ENCODE results near the gene PTRH2. TPM values are rescaled to one million over a fixed set of nuclear protein-coding genes. Genes with fewer than 3 reads are reported as not detected.

PTRH2 gene
- polyA plus RNA-seq, 2 of the 4 experiments (the other 2 are of a cell fraction) = 109 to 169 TPM

GRCh38 chr17:59754552-59754951 is 47.3 kb upstream of the PTRH2 start (continued):
- TF ChIP-seq ESRRA (IDR thresholded peaks at IDR 0.05; ENCODE audit: borderline replicate concordance, low read length) (no peak), CHD4 (IDR thresholded peaks at IDR 0.05; ENCODE audit: borderline replicate concordance) (no peak), EP300 (IDR thresholded peaks at IDR 0.05) (peak; percentile 99 to 100), EHF (CRISPR knock-in tag; IDR thresholded peaks at IDR 0.05) (peak; percentile 46; the same call in 1 of the 2 replicates), MAFK (IDR thresholded peaks at IDR 0.05; ENCODE audit: partially characterized antibody) (peak; percentile 67), MYC (IDR thresholded peaks at IDR 0.05; ENCODE audit: borderline replicate concordance, low read length) (no peak), GATA3 (IDR thresholded peaks at IDR 0.05; ENCODE audit: borderline replicate concordance) (peak; percentile 100), ZNF302 (CRISPR knock-in tag; IDR thresholded peaks at IDR 0.05) (peak; percentile 71), E2F6 (IDR thresholded peaks at IDR 0.05; ENCODE audit: borderline replicate concordance, low read depth) (no peak), CBX2 (IDR thresholded peaks at IDR 0.05; ENCODE audit: borderline replicate concordance, low read depth) (no peak), POLR2AphosphoS2 (conservative IDR thresholded peaks at IDR 0.05; ENCODE audit: low read length) (no peak), HOXB13 (CRISPR knock-in tag; IDR thresholded peaks at IDR 0.05; ENCODE audit: low read depth) (peak; percentile 76), RARB (CRISPR knock-in tag; IDR thresholded peaks at IDR 0.05) (no peak), HOXA7 (CRISPR knock-in tag; IDR thresholded peaks at IDR 0.05) (no peak), HDAC2 (IDR thresholded peaks at IDR 0.05) (no peak), BHLHE40 (IDR thresholded peaks at IDR 0.05; ENCODE audit: low read depth, low read length) (no peak), EHMT2 (IDR thresholded peaks at IDR 0.05; ENCODE audit: low read depth) (no peak), HOXB5 (CRISPR knock-in tag; IDR thresholded peaks at IDR 0.05) (peak; percentile 90), SREBF2 (IDR thresholded peaks at IDR 0.05) (no peak), CBX8 (IDR thresholded peaks at IDR 0.05) (no peak), TP53 (CRISPR knock-in tag; IDR thresholded peaks at IDR 0.05) (no peak; the same call in 1 of the 2 replicates), NFE2L2 (conservative IDR thresholded peaks at IDR 0.05; ENCODE audit: low read length) (peak; percentile 14; the same call in 1 of the 2 replicates), PHF8 (IDR thresholded peaks at IDR 0.05; ENCODE audit: borderline replicate concordance, low read depth) (no peak), FOSB (CRISPR knock-in tag; IDR thresholded peaks at IDR 0.05) (no peak), ZFP36 (IDR thresholded peaks at IDR 0.05; ENCODE audit: borderline replicate concordance, partially characterized antibody) (no peak), HEYL (CRISPR knock-in tag; IDR thresholded peaks at IDR 0.05) (peak; percentile 81), NPAS2 (CRISPR knock-in tag; IDR thresholded peaks at IDR 0.05; ENCODE audit: borderline replicate concordance) (no peak), KDM5A (IDR thresholded peaks at IDR 0.05) (no peak), SMC3 (IDR thresholded peaks at IDR 0.05) (peak; percentile 60), JUN (IDR thresholded peaks at IDR 0.05) (peak; percentile 100), ZSCAN20 (CRISPR knock-in tag; IDR thresholded peaks at IDR 0.05) (peak; percentile 70), CEBPB (IDR thresholded peaks at IDR 0.05) (peak; percentile 57 to 90; a peak in 3 of 4 replicates), FOXS1 (CRISPR knock-in tag; IDR thresholded peaks at IDR 0.05) (peak; percentile 88), NR3C1 (IDR thresholded peaks at IDR 0.05) (no peak), MAX (IDR thresholded peaks at IDR 0.05) (peak; percentile 91), HES2 (IDR thresholded peaks at IDR 0.05) (peak; percentile 35; the same call in 1 of the 2 replicates), RNF2 (IDR thresholded peaks at IDR 0.05; ENCODE audit: borderline replicate concordance, low read depth) (no peak)
- TF ChIP-seq, protein P1, sequence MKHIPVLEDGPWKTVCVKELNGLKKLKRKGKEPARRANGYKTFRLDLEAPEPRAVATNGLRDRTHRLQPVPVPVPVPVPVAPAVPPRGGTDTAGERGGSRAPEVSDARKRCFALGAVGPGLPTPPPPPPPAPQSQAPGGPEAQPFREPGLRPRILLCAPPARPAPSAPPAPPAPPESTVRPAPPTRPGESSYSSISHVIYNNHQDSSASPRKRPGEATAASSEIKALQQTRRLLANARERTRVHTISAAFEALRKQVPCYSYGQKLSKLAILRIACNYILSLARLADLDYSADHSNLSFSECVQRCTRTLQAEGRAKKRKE (CRISPR knock-in tag; IDR thresholded peaks at IDR 0.05; ENCODE audit: low read depth) = peak; percentile 74; the same call in 1 of the 2 replicates
- TF ChIP-seq, protein P2, sequence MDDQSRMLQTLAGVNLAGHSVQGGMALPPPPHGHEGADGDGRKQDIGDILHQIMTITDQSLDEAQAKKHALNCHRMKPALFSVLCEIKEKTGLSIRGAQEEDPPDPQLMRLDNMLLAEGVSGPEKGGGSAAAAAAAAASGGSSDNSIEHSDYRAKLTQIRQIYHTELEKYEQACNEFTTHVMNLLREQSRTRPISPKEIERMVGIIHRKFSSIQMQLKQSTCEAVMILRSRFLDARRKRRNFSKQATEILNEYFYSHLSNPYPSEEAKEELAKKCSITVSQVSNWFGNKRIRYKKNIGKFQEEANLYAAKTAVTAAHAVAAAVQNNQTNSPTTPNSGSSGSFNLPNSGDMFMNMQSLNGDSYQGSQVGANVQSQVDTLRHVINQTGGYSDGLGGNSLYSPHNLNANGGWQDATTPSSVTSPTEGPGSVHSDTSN (IDR thresholded peaks at IDR 0.05) = peak; percentile 87
- TF ChIP-seq, protein P3, sequence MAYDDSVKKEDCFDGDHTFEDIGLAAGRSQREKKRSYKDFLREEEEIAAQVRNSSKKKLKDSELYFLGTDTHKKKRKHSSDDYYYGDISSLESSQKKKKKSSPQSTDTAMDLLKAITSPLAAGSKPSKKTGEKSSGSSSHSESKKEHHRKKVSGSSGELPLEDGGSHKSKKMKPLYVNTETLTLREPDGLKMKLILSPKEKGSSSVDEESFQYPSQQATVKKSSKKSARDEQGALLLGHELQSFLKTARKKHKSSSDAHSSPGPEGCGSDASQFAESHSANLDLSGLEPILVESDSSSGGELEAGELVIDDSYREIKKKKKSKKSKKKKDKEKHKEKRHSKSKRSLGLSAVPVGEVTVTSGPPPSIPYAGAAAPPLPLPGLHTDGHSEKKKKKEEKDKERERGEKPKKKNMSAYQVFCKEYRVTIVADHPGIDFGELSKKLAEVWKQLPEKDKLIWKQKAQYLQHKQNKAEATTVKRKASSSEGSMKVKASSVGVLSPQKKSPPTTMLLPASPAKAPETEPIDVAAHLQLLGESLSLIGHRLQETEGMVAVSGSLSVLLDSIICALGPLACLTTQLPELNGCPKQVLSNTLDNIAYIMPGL (CRISPR knock-in tag; IDR thresholded peaks at IDR 0.05; ENCODE audit: borderline replicate concordance) = no peak
- TF ChIP-seq, protein P4, sequence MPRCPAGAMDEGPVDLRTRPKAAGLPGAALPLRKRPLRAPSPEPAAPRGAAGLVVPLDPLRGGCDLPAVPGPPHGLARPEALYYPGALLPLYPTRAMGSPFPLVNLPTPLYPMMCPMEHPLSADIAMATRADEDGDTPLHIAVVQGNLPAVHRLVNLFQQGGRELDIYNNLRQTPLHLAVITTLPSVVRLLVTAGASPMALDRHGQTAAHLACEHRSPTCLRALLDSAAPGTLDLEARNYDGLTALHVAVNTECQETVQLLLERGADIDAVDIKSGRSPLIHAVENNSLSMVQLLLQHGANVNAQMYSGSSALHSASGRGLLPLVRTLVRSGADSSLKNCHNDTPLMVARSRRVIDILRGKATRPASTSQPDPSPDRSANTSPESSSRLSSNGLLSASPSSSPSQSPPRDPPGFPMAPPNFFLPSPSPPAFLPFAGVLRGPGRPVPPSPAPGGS (IDR thresholded peaks at IDR 0.05) = peak; percentile 97
